IMR-90 (cell line): ENCODE measurements around the gene NAA80.

Source experiments
- CHD1 ChIP-seq: IDR thresholded peaks from 2 replicates; pipeline ENCODE4 v1.6.1; 2012; ENCODE audit warnings: low read depth, low read length, improper control_type of control experiment
- CTCF ChIP-seq: conservative IDR thresholded peaks from 2 replicates; pipeline ENCODE4 v1.5.1; 2012; ENCODE audit warnings: mild to moderate bottlenecking, low read depth, low read length, improper control_type of control experiment
- FOS ChIP-seq: fragments of 150-350 bp; IDR thresholded peaks from 2 replicates; pipeline ENCODE4 v1.6.1; 2016; ENCODE audit warnings: low read depth, low read length
- MAFK ChIP-seq: IDR thresholded peaks from 2 replicates; pipeline ENCODE4 v1.6.1; 2012; ENCODE audit warnings: low read depth, low read length, improper control_type of control experiment
- POLR2A ChIP-seq: IDR thresholded peaks from 2 replicates; pipeline ENCODE4 v1.6.1; 2012; ENCODE audit warnings: mild to moderate bottlenecking, low read depth, low read length
- RAD21 ChIP-seq: IDR thresholded peaks from 2 replicates; pipeline ENCODE4 v1.6.1; 2012; ENCODE audit warnings: low read length, improper control_type of control experiment
- RCOR1 ChIP-seq: IDR thresholded peaks from 2 replicates; pipeline ENCODE4 v1.6.1; 2012; ENCODE audit warnings: mild to moderate bottlenecking, low read length, improper control_type of control experiment; ENCODE audit not compliant: insufficient replicate concordance
- RFX5 ChIP-seq: IDR thresholded peaks from 2 replicates; pipeline ENCODE4 v1.8.0; 2012; ENCODE audit warnings: low read depth, mild to moderate bottlenecking, low read length, moderate library complexity
- USF2 ChIP-seq: fragments of 150-350 bp; IDR thresholded peaks from 2 replicates; pipeline ENCODE4 v1.6.1; 2017; ENCODE audit warnings: mild to moderate bottlenecking, antibody characterized with exemption, low read length, low read depth

- TF ChIP-seq USF2 (no peak), POLR2A (no peak), CTCF (peak; percentile 18; the same call in 1 of the 2 replicates), FOS (no peak), MAFK (no peak), CHD1 (no peak), RAD21 (no peak), RFX5 (no peak), RCOR1 (no peak)
These were observed 1.1 kb downstream of the NAA80 start for GRCh38 chr3:50297896-50298725.
